SK-N-SH treated with all-trans-retinoic acid at 6 μM for 48 hours (cell line): ENCODE data around the gene CCDC177.

Experiments used
- ARNTL ChIP-seq: fragments of 450-650 bp; formaldehyde crosslinking; IDR thresholded peaks from 2 replicates; pipeline ENCODE4 v1.5.0; 2020; ENCODE audit warnings: low read depth, mild to moderate bottlenecking, moderate library complexity, borderline replicate concordance
- ZFP3 ChIP-seq: fragments of 250-450 bp; sonication (Bioruptor Pico); IDR thresholded peaks from 2 replicates; pipeline ENCODE4 v1.5.0; 2020; ENCODE audit warnings: mild to moderate bottlenecking, moderate library complexity

DNA sequence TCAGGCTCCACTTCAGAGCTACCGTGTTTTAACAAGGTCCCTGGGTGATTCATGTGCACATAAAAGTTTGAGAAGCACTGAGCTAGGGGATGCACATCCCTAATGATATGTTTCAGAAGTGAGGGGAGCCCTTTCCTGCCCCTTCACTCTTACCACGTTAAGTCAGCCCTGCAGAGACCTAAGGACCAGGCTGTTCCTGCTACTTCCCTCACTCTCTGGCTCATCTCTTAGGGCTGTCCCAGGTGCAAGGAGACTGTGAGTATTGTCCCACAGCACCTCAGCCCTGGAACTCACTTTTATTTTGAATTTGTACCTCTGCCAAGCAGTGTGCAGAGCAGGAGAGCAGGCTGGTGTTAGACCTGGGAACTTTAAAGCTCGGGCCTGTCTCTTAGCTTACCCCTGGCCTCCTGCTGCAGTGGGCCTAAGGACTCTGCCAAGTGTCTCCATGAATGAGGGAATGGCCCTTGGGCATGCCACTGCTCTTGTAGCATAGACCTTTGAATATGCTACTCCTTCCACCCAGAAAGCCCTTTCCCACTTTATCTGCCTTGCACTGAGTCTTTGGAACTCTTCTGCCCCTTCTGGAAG lies 25.7 kb upstream of the CCDC177 start:
- TF ChIP-seq ZFP3 (CRISPR knock-in tag) = no peak
- TF ChIP-seq ARNTL (CRISPR knock-in tag) = no peak
